HEK293 (cell line): Measurements from ENCODE around the gene TMEM140.

Experiments
- CTCF ChIA-PET: fragments of 350-600 bp; formaldehyde crosslinking; extraction: SDS; loops from one replicate; lab custom pipeline; 2021; ENCODE audit warnings: antibody characterized with exemption; lab: Yijun Ruan, JAX
- POLR2A ChIA-PET: fragments of 300-600 bp; formaldehyde crosslinking; extraction: SDS; loops from one replicate; lab custom pipeline; 2020; ENCODE audit warnings: antibody characterized with exemption, inconsistent platforms; lab: Yijun Ruan, JAX
- H3K27ac ChIP-seq: fragments of 200-500 bp; sonication (Bioruptor generic); 2 replicates; pipeline ENCODE4 v1.5.1; 2014; ENCODE audit warnings: low read depth, low read length, control low read depth, inconsistent platforms; ENCODE audit errors: extremely low read depth
- H3K36me3 ChIP-seq, 2 experiments: fragments of 200-500 bp in 1 of 2; sonication (Bioruptor generic) in 1 of 2; 1 replicate in 1 of 2; 2 replicates in 1 of 2; pipeline ENCODE4 v1.5.1; 2014 to 2017; ENCODE audit warnings: inconsistent platforms in 2 of 2, low read length in 2 of 2; ENCODE audit not compliant: control insufficient read depth in 2 of 2, insufficient read depth in 1 of 2
- H3K4me1 ChIP-seq: fragments of 200-500 bp; sonication (Bioruptor generic); 2 replicates; pipeline ENCODE4 v1.5.1; 2014; ENCODE audit warnings: mild to moderate bottlenecking, low read length, inconsistent platforms; ENCODE audit not compliant: control insufficient read depth, insufficient read depth
- H3K4me3 ChIP-seq: 2 replicates; pipeline ENCODE4 v1.5.1; 2011; ENCODE audit warnings: low read depth, mild to moderate bottlenecking, control low read depth, low read length, moderate library complexity
- H3K9me3 ChIP-seq: fragments of 200-500 bp; sonication (Bioruptor generic); 2 replicates; pipeline ENCODE4 v1.5.1; 2014; ENCODE audit warnings: low read depth, low read length, inconsistent platforms; ENCODE audit not compliant: control insufficient read depth, insufficient read depth
- EGR2 ChIP-seq: fragments of 450-650 bp; formaldehyde crosslinking; IDR thresholded peaks from 2 replicates; pipeline ENCODE4 v1.5.1; 2016; ENCODE audit warnings: low read depth, missing biosample characterization, missing genetic modification characterization
- GLI4 ChIP-seq: fragments of 450-650 bp; formaldehyde crosslinking; IDR thresholded peaks from 2 replicates; pipeline ENCODE4 v1.5.1; 2016; ENCODE audit warnings: missing biosample characterization, missing genetic modification characterization
- PRDM1 ChIP-seq: fragments of 450-650 bp; formaldehyde crosslinking; IDR thresholded peaks from 2 replicates; pipeline ENCODE4; 2016; ENCODE audit warnings: missing biosample characterization, missing genetic modification characterization
- ZBTB6 ChIP-seq: fragments of 450-650 bp; formaldehyde crosslinking; IDR thresholded peaks from 2 replicates; pipeline ENCODE4 v1.5.1; 2017; ENCODE audit warnings: missing biosample characterization, missing genetic modification characterization
- ZFP69B ChIP-seq: fragments of 450-650 bp; formaldehyde crosslinking; IDR thresholded peaks from 2 replicates; pipeline ENCODE4 v1.5.1; 2016; ENCODE audit warnings: missing biosample characterization, missing genetic modification characterization
- ZNF121 ChIP-seq: fragments of 450-650 bp; formaldehyde crosslinking; IDR thresholded peaks from 2 replicates; pipeline ENCODE4 v1.5.1; 2016; ENCODE audit warnings: missing biosample characterization, missing genetic modification characterization
- ZNF140 ChIP-seq: fragments of 450-650 bp; formaldehyde crosslinking; IDR thresholded peaks from 2 replicates; pipeline ENCODE4 v1.5.1; 2016; ENCODE audit warnings: missing biosample characterization, missing genetic modification characterization
- ZNF174 ChIP-seq: fragments of 450-650 bp; formaldehyde crosslinking; IDR thresholded peaks from 2 replicates; pipeline ENCODE4 v1.5.0; 2017; ENCODE audit warnings: missing biosample characterization, mild to moderate bottlenecking, missing genetic modification characterization
- ZNF202 ChIP-seq: fragments of 450-650 bp; formaldehyde crosslinking; IDR thresholded peaks from 2 replicates; pipeline ENCODE4 v1.5.1; 2016; ENCODE audit warnings: missing biosample characterization, missing genetic modification characterization, borderline replicate concordance
- ZNF335 ChIP-seq: fragments of 450-650 bp; formaldehyde crosslinking; conservative IDR thresholded peaks from 2 replicates; pipeline ENCODE4 v1.5.1; 2016; ENCODE audit warnings: missing biosample characterization, missing genetic modification characterization
- ZNF423 ChIP-seq: fragments of 450-650 bp; formaldehyde crosslinking; IDR thresholded peaks from 2 replicates; pipeline ENCODE4 v1.5.1; 2016; ENCODE audit warnings: missing biosample characterization, missing genetic modification characterization
- ZNF48 ChIP-seq: fragments of 450-650 bp; formaldehyde crosslinking; IDR thresholded peaks from 2 replicates; pipeline ENCODE4 v1.5.1; 2016; ENCODE audit warnings: missing biosample characterization, missing genetic modification characterization
- ZNF560 ChIP-seq: fragments of 450-650 bp; formaldehyde crosslinking; IDR thresholded peaks from 2 replicates; pipeline ENCODE4 v1.5.1; 2017; ENCODE audit warnings: missing biosample characterization, missing genetic modification characterization, borderline replicate concordance
- ZNF571 ChIP-seq: fragments of 450-650 bp; formaldehyde crosslinking; IDR thresholded peaks from 2 replicates; pipeline ENCODE4 v1.5.0; 2017; ENCODE audit warnings: missing biosample characterization, missing genetic modification characterization
- ZNF600 ChIP-seq: fragments of 450-650 bp; formaldehyde crosslinking; IDR thresholded peaks from 2 replicates; pipeline ENCODE4 v1.5.1; 2016; ENCODE audit warnings: missing biosample characterization, missing genetic modification characterization
- ZNF621 ChIP-seq: fragments of 450-650 bp; formaldehyde crosslinking; IDR thresholded peaks from 2 replicates; pipeline ENCODE4 v1.5.1; 2017; ENCODE audit warnings: missing biosample characterization, missing genetic modification characterization
- ZNF629 ChIP-seq: fragments of 450-650 bp; formaldehyde crosslinking; IDR thresholded peaks from 2 replicates; pipeline ENCODE4 v1.5.1; 2017; ENCODE audit warnings: missing biosample characterization, missing genetic modification characterization
- ZNF645 ChIP-seq: fragments of 450-650 bp; formaldehyde crosslinking; IDR thresholded peaks from 2 replicates; pipeline ENCODE4; 2016; ENCODE audit warnings: missing biosample characterization, missing genetic modification characterization
- ZNF654 ChIP-seq: fragments of 450-650 bp; formaldehyde crosslinking; IDR thresholded peaks from 2 replicates; pipeline ENCODE4 v1.5.1; 2016; ENCODE audit warnings: low read depth, missing biosample characterization, missing genetic modification characterization
- TF ChIP-seq, protein P1 (sequence below): fragments of 450-650 bp; formaldehyde crosslinking; IDR thresholded peaks from 2 replicates; pipeline ENCODE4 v1.5.1; 2016; ENCODE audit warnings: missing biosample characterization, missing genetic modification characterization
- TF ChIP-seq, protein P2 (sequence below): fragments of 450-650 bp; formaldehyde crosslinking; IDR thresholded peaks from 2 replicates; pipeline ENCODE4 v1.5.1; 2017; ENCODE audit warnings: missing biosample characterization, missing genetic modification characterization
- TF ChIP-seq, protein P3 (sequence below): fragments of 450-650 bp; formaldehyde crosslinking; IDR thresholded peaks from 2 replicates; pipeline ENCODE4 v1.5.1; 2016; ENCODE audit warnings: missing biosample characterization, missing genetic modification characterization

TMEM140 gene

GRCh38 chr7:135206941-135207391 is 59.1 kb downstream of the TMEM140 start:
- peaks cover 7% of the 10 kb centered on the region for H3K4me1 ChIP-seq
- ChIA-PET CTCF (interaction anchor here (1.0 kb wide), 1 partner anchor 37 kb away, joined by 3 read pairs; the partner anchor contains the start of gene CYREN), POLR2A (no interaction called here)

GRCh38 chr7:135207406-135208101 is 59.7 kb downstream of the TMEM140 start:
- ChIA-PET POLR2A (interaction anchor here (0.6 kb wide), 1 partner anchor 611 kb away, joined by 5 read pairs; no protein-coding TSS in a partner anchor), CTCF (interaction anchor here (0.6 to 1.0 kb wide), 2 partner anchors 37 to 483 kb away, joined by 3 to 4 read pairs; partner anchors contain the start of gene CYREN)
- Histone ChIP-seq H3K4me1 (peaks cover 7% of the 10 kb centered on the region), H3K36me3 (peaks cover 0 to 40% of the 10 kb centered on the region in 2 experiments; a peak in 2 of 3 replicates), H3K9me3 (no peaks in the 10 kb centered on the region), H3K4me3 (no peak overlapping the region), H3K27ac (no peak overlapping the region)
- TF ChIP-seq ZNF423 = no peak
- TF ChIP-seq, protein P1, sequence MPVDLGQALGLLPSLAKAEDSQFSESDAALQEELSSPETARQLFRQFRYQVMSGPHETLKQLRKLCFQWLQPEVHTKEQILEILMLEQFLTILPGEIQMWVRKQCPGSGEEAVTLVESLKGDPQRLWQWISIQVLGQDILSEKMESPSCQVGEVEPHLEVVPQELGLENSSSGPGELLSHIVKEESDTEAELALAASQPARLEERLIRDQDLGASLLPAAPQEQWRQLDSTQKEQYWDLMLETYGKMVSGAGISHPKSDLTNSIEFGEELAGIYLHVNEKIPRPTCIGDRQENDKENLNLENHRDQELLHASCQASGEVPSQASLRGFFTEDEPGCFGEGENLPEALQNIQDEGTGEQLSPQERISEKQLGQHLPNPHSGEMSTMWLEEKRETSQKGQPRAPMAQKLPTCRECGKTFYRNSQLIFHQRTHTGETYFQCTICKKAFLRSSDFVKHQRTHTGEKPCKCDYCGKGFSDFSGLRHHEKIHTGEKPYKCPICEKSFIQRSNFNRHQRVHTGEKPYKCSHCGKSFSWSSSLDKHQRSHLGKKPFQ = no peak
- TF ChIP-seq PRDM1 = no peak
- no peak for TF ChIP-seq ZNF645
- TF ChIP-seq ZNF174 (tag by site-specific recombination) = no peak
- TF ChIP-seq ZNF654 (tag by site-specific recombination) = no peak
- no peak for TF ChIP-seq EGR2 (tag by site-specific recombination)
- no peak for TF ChIP-seq GLI4 (tag by site-specific recombination)

More at GRCh38 chr7:135206941-135207391, 59.1 kb downstream of the TMEM140 start:
- no peak for TF ChIP-seq ZNF140 (tag by site-specific recombination)
- TF ChIP-seq ZNF202 (tag by site-specific recombination) = no peak
- no peak for TF ChIP-seq ZNF621
- no peak for TF ChIP-seq ZBTB6 (tag by site-specific recombination)
- no peak for TF ChIP-seq ZNF560 (tag by site-specific recombination)
- TF ChIP-seq ZNF571 = no peak
- no peak for TF ChIP-seq ZNF629 (tag by site-specific recombination)
- TF ChIP-seq ZNF48 = no peak
- no peak for TF ChIP-seq PRDM1
- TF ChIP-seq ZNF600 = no peak
- TF ChIP-seq ZNF121 = no peak
- TF ChIP-seq, protein P2, sequence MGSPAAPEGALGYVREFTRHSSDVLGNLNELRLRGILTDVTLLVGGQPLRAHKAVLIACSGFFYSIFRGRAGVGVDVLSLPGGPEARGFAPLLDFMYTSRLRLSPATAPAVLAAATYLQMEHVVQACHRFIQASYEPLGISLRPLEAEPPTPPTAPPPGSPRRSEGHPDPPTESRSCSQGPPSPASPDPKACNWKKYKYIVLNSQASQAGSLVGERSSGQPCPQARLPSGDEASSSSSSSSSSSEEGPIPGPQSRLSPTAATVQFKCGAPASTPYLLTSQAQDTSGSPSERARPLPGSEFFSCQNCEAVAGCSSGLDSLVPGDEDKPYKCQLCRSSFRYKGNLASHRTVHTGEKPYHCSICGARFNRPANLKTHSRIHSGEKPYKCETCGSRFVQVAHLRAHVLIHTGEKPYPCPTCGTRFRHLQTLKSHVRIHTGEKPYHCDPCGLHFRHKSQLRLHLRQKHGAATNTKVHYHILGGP (tag by site-specific recombination) = no peak
- no peak for TF ChIP-seq ZNF335
- TF ChIP-seq ZFP69B (tag by site-specific recombination) = no peak
- TF ChIP-seq, protein P3, sequence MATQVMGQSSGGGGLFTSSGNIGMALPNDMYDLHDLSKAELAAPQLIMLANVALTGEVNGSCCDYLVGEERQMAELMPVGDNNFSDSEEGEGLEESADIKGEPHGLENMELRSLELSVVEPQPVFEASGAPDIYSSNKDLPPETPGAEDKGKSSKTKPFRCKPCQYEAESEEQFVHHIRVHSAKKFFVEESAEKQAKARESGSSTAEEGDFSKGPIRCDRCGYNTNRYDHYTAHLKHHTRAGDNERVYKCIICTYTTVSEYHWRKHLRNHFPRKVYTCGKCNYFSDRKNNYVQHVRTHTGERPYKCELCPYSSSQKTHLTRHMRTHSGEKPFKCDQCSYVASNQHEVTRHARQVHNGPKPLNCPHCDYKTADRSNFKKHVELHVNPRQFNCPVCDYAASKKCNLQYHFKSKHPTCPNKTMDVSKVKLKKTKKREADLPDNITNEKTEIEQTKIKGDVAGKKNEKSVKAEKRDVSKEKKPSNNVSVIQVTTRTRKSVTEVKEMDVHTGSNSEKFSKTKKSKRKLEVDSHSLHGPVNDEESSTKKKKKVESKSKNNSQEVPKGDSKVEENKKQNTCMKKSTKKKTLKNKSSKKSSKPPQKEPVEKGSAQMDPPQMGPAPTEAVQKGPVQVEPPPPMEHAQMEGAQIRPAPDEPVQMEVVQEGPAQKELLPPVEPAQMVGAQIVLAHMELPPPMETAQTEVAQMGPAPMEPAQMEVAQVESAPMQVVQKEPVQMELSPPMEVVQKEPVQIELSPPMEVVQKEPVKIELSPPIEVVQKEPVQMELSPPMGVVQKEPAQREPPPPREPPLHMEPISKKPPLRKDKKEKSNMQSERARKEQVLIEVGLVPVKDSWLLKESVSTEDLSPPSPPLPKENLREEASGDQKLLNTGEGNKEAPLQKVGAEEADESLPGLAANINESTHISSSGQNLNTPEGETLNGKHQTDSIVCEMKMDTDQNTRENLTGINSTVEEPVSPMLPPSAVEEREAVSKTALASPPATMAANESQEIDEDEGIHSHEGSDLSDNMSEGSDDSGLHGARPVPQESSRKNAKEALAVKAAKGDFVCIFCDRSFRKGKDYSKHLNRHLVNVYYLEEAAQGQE = no peak
- Histone ChIP-seq H3K27ac (no peak overlapping the region), H3K9me3 (no peaks in the 10 kb centered on the region), H3K36me3 (peaks cover 0 to 45% of the 10 kb centered on the region in 2 experiments; a peak in 2 of 3 replicates), H3K4me3 (no peak overlapping the region)
